Stimulated activated naive CD8-positive, alpha-beta T cell treated with anti-CD3 and anti-CD28 coated beads, Interleukin-15, Interleukin-2, amounts not matched to agents 100 ng/mL and 50 ng/mL, for 24 hours (primary cell): Measurements from ENCODE around the gene EFNB2.

Experiments used
- H3K27ac Mint-ChIP-seq: one replicate; pipeline ENCODE4 v1.8.0; 2021; ENCODE audit warnings: mild to moderate bottlenecking, mixed read lengths
- H3K27me3 Mint-ChIP-seq: one replicate; pipeline ENCODE4 v1.8.0; 2021; ENCODE audit warnings: mixed read lengths
- H3K36me3 Mint-ChIP-seq: one replicate; pipeline ENCODE4 v1.8.0; 2021; ENCODE audit warnings: low read depth, mixed read lengths
- H3K4me1 Mint-ChIP-seq: one replicate; pipeline ENCODE4 v1.8.0; 2021; ENCODE audit warnings: low read depth, mixed read lengths
- H3K4me3 Mint-ChIP-seq: one replicate; pipeline ENCODE4 v1.8.0; 2021; ENCODE audit warnings: mild to moderate bottlenecking, mixed read lengths
- H3K9me3 Mint-ChIP-seq: one replicate; pipeline ENCODE4 v1.8.0; 2021; ENCODE audit warnings: mixed read lengths

EFNB2 gene, protein sequence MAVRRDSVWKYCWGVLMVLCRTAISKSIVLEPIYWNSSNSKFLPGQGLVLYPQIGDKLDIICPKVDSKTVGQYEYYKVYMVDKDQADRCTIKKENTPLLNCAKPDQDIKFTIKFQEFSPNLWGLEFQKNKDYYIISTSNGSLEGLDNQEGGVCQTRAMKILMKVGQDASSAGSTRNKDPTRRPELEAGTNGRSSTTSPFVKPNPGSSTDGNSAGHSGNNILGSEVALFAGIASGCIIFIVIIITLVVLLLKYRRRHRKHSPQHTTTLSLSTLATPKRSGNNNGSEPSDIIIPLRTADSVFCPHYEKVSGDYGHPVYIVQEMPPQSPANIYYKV

DNA sequence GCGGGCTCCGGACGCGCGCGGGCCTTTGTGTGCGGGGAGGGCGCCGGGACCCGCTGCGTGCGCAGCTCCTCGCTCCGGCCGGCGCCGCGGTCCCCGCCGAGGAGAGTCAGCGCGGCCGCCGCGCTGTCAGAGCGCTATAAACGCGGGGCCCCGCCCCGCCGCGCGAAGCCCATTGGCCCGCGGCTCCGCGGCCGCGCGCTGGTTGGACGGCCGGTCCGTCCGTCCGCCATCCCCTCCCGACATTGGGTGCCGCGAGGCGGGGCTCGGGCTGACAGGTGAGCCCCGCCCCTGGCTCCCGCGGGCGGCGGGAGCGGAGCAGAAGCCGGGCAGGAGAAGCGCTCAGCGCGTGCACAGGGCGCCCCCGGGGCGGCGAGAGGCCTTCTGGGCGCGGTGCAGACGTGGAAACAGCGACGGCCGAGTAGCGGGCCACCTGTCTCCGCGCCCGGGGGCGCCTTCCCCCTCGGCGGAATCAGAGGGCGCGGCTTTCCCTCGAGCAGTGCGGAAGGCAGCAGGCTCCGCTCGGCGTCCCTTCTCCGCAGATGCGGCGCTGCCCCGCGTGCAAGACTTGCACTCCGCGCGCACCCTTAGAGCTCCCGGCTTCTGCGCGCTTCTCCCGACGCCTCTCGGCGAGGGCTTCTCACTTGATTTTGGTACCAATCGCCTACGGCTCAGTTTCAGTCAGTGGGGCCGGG, at the start of gene EFNB2:
EFNB2 (minus strand) TSS at position 111 of the 692 bp plus-strand sequence. CDS start 698 bp downstream, outside the sequence.
- peak within 1 kb of the TSS; percentile 85 for H3K27ac Mint-ChIP-seq
- H3K4me1 Mint-ChIP-seq: peaks cover 22% of the 10 kb centered on the region
- H3K36me3 Mint-ChIP-seq: peaks cover 2% of the 10 kb centered on the region
- peaks cover 28% of the 10 kb centered on the region for H3K27me3 Mint-ChIP-seq
- peak within 1 kb of the TSS; percentile 86 for H3K4me3 Mint-ChIP-seq
- no peaks in the 10 kb centered on the region for H3K9me3 Mint-ChIP-seq

DNA sequence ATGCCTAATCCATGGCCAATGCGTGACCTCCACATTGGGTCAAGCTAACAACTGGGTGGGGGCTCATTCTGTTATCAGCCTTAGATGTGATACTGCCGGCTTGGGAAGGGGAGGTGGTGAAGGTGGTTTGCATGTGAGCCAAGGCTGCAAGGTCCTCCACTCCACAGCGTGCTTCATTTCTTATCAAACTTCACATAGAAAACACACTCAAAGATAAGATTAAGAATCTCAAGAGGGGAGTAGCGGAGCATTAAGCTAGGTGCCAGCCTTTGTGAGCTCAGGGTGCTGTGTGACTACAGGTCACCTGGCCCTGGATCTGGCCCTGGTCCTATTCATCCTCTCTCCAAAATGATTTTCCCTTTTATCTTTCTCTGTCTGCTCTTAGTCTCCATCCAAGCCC, 45.8 kb upstream of the EFNB2 start:
- Mint-ChIP-seq H3K9me3 (peaks cover 11% of the 10 kb centered on the region), H3K4me1 (no peaks in the 10 kb centered on the region), H3K4me3 (no peak overlapping the region), H3K36me3 (peaks cover 4% of the 10 kb centered on the region), H3K27ac (no peak overlapping the region), H3K27me3 (peaks cover 9% of the 10 kb centered on the region)

DNA sequence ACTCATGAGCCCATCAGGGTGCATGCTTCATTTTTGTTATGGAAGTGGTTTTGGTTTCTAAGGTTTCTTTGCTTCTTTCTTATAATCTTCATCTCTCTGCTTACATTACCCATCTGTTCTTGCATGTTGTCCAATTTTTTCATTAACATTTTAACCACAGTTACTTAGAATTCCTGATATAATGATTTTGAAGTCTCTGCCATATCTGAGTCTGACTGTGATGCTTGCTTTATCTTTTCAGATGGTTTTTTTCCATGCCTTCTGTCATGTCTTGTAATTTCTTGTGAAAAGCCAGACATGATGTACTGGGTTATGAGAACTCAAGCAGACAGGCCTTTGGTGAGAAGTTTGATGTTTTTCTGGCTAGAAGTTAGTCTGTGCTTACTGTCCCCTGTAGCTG, 40.4 kb upstream of the EFNB2 start:
- no peak overlapping the region for H3K4me3 Mint-ChIP-seq
- peaks cover 3% of the 10 kb centered on the region for H3K27me3 Mint-ChIP-seq
- no peaks in the 10 kb centered on the region for H3K4me1 Mint-ChIP-seq

DNA sequence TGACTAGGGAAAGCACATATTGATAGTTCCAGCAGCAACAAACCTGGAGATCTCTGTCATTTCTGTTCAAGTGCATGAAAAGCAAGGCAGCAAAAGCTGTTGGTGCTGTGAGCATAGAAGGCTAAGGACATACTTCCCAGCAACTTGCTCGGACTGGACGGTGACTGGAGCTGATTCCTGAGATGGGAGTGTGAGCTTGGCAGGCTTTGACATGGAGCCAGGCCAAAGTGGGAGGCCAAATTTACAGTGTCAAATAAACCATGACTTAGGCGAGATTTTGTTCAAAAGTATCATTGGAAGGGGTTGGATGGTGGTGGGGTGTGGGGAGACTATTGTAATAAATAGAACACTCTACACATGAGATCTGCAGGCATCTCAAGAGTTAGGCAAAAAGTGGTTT, 38.4 kb upstream of the EFNB2 start:
- H3K27me3 Mint-ChIP-seq: no peaks in the 10 kb centered on the region
- H3K27ac Mint-ChIP-seq: no peak overlapping the region
- H3K9me3 Mint-ChIP-seq: no peaks in the 10 kb centered on the region
- H3K4me3 Mint-ChIP-seq: no peak overlapping the region
- no peaks in the 10 kb centered on the region for H3K36me3 Mint-ChIP-seq
- H3K4me1 Mint-ChIP-seq: peaks cover 15% of the 10 kb centered on the region

More for the DNA sequence above, 40.4 kb upstream of the EFNB2 start:
- Mint-ChIP-seq H3K27ac (no peak overlapping the region), H3K9me3 (no peaks in the 10 kb centered on the region), H3K36me3 (no peaks in the 10 kb centered on the region)

DNA sequence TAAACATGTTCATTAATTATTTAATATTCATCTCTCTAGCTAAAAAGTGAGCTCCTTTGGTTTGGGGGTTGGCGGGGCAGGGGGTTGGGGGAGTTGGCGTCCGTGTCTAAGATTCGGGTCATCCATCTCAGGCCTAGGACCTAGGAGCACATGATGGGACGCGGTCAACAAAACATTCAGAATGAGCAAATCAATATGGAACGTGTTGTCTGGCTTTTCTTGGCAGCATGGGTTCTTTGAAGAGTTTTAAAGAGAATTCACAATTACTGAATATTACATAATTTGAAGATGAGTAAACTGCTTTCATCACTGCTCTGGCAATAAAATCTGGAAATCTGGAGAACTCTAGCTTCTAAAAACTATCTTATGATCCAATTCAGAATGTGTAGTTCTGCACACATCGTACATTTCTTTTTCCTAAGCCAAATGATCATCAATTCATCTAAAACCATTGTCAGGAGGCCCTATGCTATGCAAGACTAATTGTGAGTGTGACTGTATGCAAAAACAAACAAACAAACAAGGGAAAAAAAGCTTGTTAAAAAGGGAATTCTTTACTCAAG, 37.9 kb upstream of the EFNB2 start:
- Mint-ChIP-seq H3K27ac (no peak overlapping the region), H3K4me3 (no peak overlapping the region), H3K9me3 (no peaks in the 10 kb centered on the region), H3K36me3 (no peaks in the 10 kb centered on the region), H3K27me3 (no peaks in the 10 kb centered on the region), H3K4me1 (peaks cover 20% of the 10 kb centered on the region)

DNA sequence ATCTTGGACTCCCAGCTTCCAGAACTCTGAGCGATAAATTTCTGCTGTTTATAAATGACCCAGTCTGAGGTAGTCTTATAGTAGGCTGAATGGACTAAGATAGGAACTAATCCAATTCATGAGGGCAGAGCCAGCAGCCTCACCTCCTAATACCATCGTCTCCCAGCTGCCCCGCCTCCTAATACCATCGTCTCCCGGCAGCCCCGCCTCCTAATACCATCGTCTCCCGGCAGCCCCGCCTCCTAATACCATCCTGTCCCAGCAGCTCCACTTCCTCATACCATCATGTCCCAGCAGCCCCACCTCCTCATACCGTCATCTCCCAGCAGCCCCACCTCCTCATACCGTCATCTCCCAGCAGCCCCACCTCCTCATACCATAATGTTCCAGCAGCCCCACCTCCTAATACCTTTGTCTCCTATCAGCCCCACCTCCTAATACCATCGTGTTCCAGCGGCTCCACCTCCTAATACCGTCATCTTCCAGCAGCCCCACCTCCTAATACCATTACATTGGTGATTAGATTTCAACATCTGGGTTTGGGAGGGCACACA, 34.9 kb upstream of the EFNB2 start:
- H3K27ac Mint-ChIP-seq: peak overlapping the region; percentile 24
- H3K4me1 Mint-ChIP-seq: peaks cover 37% of the 10 kb centered on the region
- H3K4me3 Mint-ChIP-seq: no peak overlapping the region
- no peaks in the 10 kb centered on the region for H3K27me3 Mint-ChIP-seq
- no peaks in the 10 kb centered on the region for H3K9me3 Mint-ChIP-seq
- H3K36me3 Mint-ChIP-seq: peaks cover 13% of the 10 kb centered on the region

DNA sequence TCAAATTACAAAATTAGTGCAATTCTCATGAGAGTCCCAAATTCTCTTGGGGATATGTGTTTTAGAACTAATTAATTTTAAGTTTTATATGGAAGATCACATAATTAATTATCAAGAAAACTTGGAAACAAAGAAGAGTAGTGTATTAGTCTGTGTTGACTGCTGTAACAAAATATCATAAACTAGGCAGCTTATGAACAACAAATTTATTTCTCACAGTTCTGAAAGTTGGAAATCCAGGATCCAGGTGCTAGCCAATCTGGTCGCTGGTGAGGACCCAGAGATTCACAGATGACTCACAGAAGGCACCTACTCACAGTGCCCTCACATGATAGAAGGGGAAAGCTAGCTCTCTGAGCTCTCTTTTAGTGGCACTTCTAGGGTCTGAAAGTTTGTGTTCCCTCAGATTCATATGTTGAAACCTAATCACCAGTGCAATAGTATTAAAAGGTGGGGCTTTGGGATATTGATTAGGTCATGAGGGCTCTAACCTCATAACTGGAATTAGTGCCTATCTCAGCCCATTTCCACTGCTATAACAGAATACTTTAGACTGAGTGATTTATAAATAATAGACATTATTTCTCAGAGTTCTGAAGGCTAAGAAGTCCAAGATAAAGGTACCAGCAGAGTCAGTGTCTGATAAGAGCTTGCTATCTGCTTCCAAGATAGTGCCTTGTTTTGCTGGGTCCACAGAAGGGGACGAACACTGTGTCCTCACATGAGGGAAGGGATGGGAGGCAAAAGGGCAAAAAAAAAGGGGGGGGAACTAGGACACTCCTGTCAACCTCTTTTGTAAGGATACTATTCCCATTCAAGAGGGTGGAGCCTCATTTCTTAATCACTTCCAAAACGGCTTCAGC, 34.0 kb upstream of the EFNB2 start:
- H3K9me3 Mint-ChIP-seq: no peaks in the 10 kb centered on the region
- H3K4me3 Mint-ChIP-seq: no peak overlapping the region
- peaks cover 22% of the 10 kb centered on the region for H3K36me3 Mint-ChIP-seq
- no peaks in the 10 kb centered on the region for H3K27me3 Mint-ChIP-seq
- H3K4me1 Mint-ChIP-seq: peaks cover 46% of the 10 kb centered on the region
- no peak overlapping the region for H3K27ac Mint-ChIP-seq

DNA sequence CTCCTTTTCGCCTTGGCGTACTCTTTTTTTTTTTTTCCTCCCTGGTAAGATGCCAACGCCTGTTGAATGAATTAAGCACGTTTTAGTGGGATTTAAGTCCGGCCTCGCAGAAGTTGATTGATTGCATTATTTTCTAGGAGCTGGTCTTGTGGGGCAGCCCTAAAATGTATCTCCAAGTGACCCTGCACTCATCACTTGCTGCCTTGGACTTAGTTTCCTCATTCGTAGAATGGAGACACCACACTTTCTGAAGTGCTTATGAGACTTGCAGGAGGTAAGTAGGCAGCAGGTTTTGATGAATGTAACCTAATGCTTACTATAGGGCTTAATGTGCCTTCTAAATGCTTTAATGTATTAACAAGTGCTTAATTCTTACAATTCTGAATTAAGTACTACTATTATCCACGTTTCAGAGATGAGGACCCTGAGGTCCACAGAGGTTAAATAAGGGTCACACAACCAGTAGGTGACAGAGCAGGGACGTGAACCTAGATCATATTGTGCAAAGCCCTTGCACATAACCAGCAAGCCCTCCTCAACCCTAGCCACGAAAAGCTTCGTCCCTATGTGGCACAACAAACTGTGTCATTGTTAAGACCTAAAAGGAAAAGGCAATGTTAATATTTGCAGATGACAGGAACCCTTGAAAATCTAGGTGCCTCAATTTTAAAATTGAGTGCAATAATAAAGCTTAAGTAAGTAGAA, 33.0 kb upstream of the EFNB2 start:
- peaks cover 56% of the 10 kb centered on the region for H3K4me1 Mint-ChIP-seq
- peaks cover 30% of the 10 kb centered on the region for H3K36me3 Mint-ChIP-seq
- no peaks in the 10 kb centered on the region for H3K27me3 Mint-ChIP-seq
- H3K4me3 Mint-ChIP-seq: peak overlapping the region; percentile 96
- H3K9me3 Mint-ChIP-seq: no peaks in the 10 kb centered on the region
- H3K27ac Mint-ChIP-seq: peak overlapping the region; percentile 96

DNA sequence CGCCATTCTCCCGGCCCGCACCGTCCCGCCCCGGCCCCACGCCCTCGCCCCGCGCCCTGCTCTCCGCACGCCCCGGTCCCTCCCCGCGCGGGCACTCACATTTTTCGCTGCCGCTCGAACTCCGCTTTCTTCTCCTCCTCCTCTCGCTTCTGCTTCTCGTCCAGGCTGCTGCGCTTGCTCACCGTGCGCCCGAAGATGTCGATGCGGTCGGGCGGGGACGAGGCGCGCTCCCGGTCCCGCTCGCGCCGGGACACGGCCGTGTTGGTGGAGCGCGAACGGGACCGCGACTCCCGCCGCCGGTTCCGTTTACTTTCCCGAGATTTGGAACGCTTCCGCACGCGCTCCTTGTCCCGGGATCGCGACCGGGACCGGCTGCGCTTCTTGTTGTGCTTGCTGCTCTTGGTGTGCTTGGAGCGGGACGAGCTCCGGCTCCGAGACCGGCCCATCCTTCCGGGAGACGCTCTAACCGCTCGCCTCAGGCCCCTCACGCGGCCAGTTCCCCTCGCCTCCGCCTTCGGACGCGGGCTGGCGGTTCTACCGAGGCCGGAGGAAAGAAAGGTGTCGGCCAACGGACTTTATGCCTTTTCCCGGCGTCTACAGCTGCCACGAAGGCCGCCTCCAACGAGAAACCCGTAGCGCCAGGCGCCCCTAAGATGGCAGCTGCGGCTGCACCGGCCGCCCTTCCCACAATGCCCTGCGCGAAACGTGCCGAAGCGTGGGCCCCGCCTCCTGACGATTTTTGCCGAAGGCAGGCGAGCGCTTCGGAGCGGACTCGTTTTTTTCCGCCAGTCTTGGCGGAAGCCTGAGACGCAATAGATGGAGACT, 32.2 kb upstream of the EFNB2 start, which contains the start of gene ARGLU1:
ARGLU1 (minus strand) TSS at position 664 of the 825 bp plus-strand sequence; CDS start at position 446, 218 bp downstream.
- Mint-ChIP-seq H3K4me1 (peaks cover 63% of the 10 kb centered on the region), H3K27ac (peak within 1 kb of the TSS; percentile 96), H3K27me3 (no peaks in the 10 kb centered on the region), H3K9me3 (no peaks in the 10 kb centered on the region), H3K4me3 (peak within 1 kb of the TSS; percentile 96), H3K36me3 (peaks cover 30% of the 10 kb centered on the region)

DNA sequence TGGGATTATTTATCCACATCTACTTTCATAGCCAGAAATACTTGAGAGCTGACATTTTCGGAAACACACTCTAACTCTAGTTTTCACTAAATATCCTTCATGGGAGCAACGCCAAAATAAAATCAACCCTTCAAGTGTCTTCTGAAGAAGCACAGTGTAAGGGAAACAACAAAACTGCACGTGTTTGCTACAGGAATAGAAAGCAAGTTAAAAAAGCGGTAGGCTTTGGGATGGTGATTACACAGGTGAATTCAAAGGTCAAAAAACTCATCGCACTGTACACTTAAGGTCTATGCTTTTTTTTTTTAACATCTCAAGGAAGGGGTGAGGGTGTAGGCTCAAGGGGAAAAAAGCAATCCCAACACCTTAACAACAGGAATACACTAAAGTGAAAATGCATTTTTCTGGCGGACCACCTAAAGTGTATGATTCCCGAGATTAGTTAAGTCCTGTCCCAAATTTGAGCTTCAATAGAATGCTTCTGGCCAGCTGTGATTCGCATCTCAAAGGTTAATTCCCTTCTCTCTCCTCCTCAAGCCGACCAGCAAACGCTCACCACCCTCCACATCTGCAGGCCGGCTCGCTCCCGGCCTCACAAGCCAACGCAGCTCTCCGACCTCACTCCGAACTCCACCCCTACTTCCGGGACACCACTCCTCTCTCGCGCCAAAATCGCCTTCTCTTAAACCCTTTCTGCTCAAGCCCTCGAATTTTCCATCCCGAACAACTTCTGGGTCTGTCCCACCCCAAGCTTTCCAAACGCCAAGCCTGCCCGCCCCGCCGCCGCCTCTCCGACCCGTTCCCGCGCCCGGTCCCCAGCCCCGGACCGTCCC, 31.4 kb upstream of the EFNB2 start:
- peak overlapping the region; percentile 96 for H3K27ac Mint-ChIP-seq
- H3K36me3 Mint-ChIP-seq: peaks cover 30% of the 10 kb centered on the region
- no peaks in the 10 kb centered on the region for H3K9me3 Mint-ChIP-seq
- H3K4me3 Mint-ChIP-seq: peak overlapping the region; percentile 96
- peaks cover 71% of the 10 kb centered on the region for H3K4me1 Mint-ChIP-seq
- H3K27me3 Mint-ChIP-seq: no peaks in the 10 kb centered on the region

DNA sequence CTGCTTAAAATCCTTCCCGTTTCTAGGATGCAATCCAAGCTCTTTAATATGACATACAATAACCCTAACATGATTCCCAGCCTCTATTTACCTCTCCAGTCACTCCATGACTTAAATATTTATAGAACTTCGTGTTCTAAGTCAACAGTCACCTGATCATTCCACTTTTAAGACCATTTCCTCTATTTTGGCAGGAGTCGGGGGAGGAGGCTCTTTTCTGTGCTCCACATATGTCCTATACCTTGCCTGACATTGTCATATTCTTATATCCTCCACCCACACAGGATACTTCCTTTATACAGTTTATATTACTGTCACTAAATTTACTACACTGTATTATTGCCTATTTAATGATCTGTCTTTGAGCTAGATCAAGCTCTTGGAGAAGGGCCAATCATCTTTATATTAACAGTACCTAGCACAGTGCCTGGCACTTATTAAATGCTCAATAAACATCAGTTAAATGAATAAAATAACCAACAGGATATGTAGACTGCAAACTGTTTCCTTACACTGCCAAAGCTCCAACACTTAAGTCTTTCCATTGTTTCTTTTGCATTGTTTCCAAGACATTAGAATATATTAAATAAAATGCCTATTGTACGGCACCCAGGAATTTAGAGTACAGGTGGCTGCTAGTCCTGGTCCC, 29.8 kb upstream of the EFNB2 start:
- Mint-ChIP-seq H3K27me3 (no peaks in the 10 kb centered on the region), H3K4me3 (peak overlapping the region; percentile 96), H3K4me1 (peaks cover 83% of the 10 kb centered on the region), H3K27ac (peak overlapping the region; percentile 84), H3K9me3 (no peaks in the 10 kb centered on the region), H3K36me3 (peaks cover 36% of the 10 kb centered on the region)

DNA sequence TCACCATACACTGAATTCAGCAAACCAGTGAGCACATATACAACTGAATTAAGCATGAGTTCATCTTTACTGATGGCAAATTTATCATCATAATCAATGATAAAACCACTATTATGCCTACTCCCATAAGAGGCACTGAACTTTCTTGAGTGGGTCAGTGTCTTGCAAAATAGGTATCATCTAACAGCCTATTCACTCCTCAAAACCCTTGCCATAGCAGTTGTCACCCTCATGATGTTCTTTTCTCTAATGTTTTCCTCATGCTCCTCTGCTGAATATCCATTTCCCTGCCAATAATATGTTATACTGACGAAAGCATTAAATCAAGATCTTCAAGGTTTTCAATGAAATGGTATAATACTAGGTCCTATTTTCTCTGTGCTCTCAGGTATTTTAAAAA, 26.8 kb upstream of the EFNB2 start:
- Mint-ChIP-seq H3K27me3 (no peaks in the 10 kb centered on the region), H3K4me3 (peak overlapping the region; percentile 40), H3K27ac (peak overlapping the region; percentile 86), H3K9me3 (no peaks in the 10 kb centered on the region), H3K36me3 (peaks cover 59% of the 10 kb centered on the region), H3K4me1 (peaks cover 81% of the 10 kb centered on the region)
